CD4-positive, CD25-positive, alpha-beta regulatory T cell (primary cell): Measurements from ENCODE around the gene CEBPA. TPM values are rescaled to one million over a fixed set of nuclear protein-coding genes. Genes with fewer than 3 reads are reported as not detected.
A peak's percentile ranks its signal among the peaks of the same experiment; 100 is the strongest.

Experiments
- ATAC-seq, 2 donors: fragments of 150-1000 bp; cut with Tn5 transposase; one replicate each; pipeline ENCODE4 v1.10.0; 2021; ENCODE audit warnings: low read depth in 2 of 2, moderate number of reproducible peaks in 2 of 2, moderate library complexity in 1 of 2
- DNase-seq, 3 donors: peaks; one replicate each; pipeline versions ENCODE4 v3.0.0 to v3.0.0-alpha.2; 2012 to 2022; ENCODE audit warnings: mixed read lengths in 1 of 3
- H3K27ac ChIP-seq: one replicate; pipeline ENCODE4 v1.7.0; 2013; ENCODE audit warnings: mild to moderate bottlenecking, low read length; ENCODE audit not compliant: insufficient read depth, poor library complexity, severe bottlenecking
- H3K27me3 ChIP-seq: one replicate; pipeline ENCODE4 v1.7.0; 2013; ENCODE audit warnings: low read length; ENCODE audit not compliant: control insufficient read depth, insufficient read depth
- H3K36me3 ChIP-seq: one replicate; pipeline ENCODE4 v1.7.0; 2013; ENCODE audit warnings: mild to moderate bottlenecking, low read length, moderate library complexity; ENCODE audit not compliant: control insufficient read depth, insufficient read depth
- H3K4me1 ChIP-seq: 2 replicates; pipeline ENCODE4 v1.7.0; 2013; ENCODE audit warnings: mild to moderate bottlenecking, low read length; ENCODE audit not compliant: insufficient read depth, control insufficient read depth, poor library complexity, severe bottlenecking
- H3K4me3 ChIP-seq: one replicate; pipeline ENCODE4 v1.7.0; 2013; ENCODE audit warnings: low read depth, mild to moderate bottlenecking, low read length, moderate library complexity
- H3K9me3 ChIP-seq, 2 experiments: 1 replicate in 1 of 2; 2 replicates in 1 of 2; pipeline ENCODE4 v1.7.0; 2013; ENCODE audit warnings: low read length in 2 of 2, mild to moderate bottlenecking in 1 of 2, moderate library complexity in 1 of 2; ENCODE audit not compliant: control insufficient read depth in 2 of 2
- H3K27ac Mint-ChIP-seq, 3 donors: one replicate each; pipeline ENCODE4 v1.8.0; 2020 to 2022; ENCODE audit warnings: mild to moderate bottlenecking in 3 of 3, mixed read lengths in 3 of 3, moderate library complexity in 2 of 3
- H3K27me3 Mint-ChIP-seq: one replicate; pipeline ENCODE4 v1.8.0; 2022; ENCODE audit warnings: mild to moderate bottlenecking, mixed read lengths
- H3K36me3 Mint-ChIP-seq: one replicate; pipeline ENCODE4 v1.8.0; 2020; ENCODE audit warnings: mixed read lengths
- H3K4me1 Mint-ChIP-seq, 4 donors: one replicate each; pipeline ENCODE4 v1.8.0; 2020 to 2022; ENCODE audit warnings: mixed read lengths in 4 of 4, mild to moderate bottlenecking in 1 of 4
- H3K4me3 Mint-ChIP-seq, 4 donors: one replicate each; pipeline ENCODE4 v1.8.0; 2020 to 2022; ENCODE audit warnings: mild to moderate bottlenecking in 4 of 4, mixed read lengths in 4 of 4, moderate library complexity in 3 of 4
- H3K9me3 Mint-ChIP-seq, 7 donors: one replicate each; pipeline ENCODE4 v1.8.0; 2020 to 2022; ENCODE audit warnings: mixed read lengths in 7 of 7, mild to moderate bottlenecking in 3 of 7, moderate library complexity in 2 of 7
- polyA plus RNA-seq, 4 donors: library from polyadenylated mRNA; unstranded; fragments of 300-500 nt; fragmentation: Illumina TruSeq; gene quantifications; one replicate each; pipeline ENCODE4 v1.2.3, GENCODE V29; 2021
- total RNA-seq: library from RNA; stranded (reverse); gene quantifications from one replicate; pipeline ENCODE4 v1.2.3, GENCODE V29; 2022

CEBPA gene
- total and polyA plus RNA-seq, 5 donors from 2014 or later, result 0.72 to 3.8 (median 1.8) TPM

GRCh38 chr19:33287438-33287837 lies 14.9 kb downstream of the CEBPA start:
- no peaks in the 10 kb centered on the region for H3K27me3 Mint-ChIP-seq
- Histone ChIP-seq H3K27ac (peak overlapping the region; percentile 14), H3K4me1 (peaks cover 10% of the 10 kb centered on the region), H3K27me3 (no peaks in the 10 kb centered on the region), H3K36me3 (no peaks in the 10 kb centered on the region), H3K4me3 (no peak overlapping the region), H3K9me3 (peaks cover 18 to 19% of the 10 kb centered on the region in 2 experiments)
- H3K36me3 Mint-ChIP-seq, result no peaks in the 10 kb centered on the region
- ATAC-seq (no peak), DNase-seq (no peak)
- H3K9me3 Mint-ChIP-seq, result peaks cover 0 to 23% (median 5%) of the 10 kb centered on the region in 7 donors
- peak overlapping the region in 1 of 3 donors; percentile 40 for H3K27ac Mint-ChIP-seq
- H3K4me1 Mint-ChIP-seq, result peaks cover 0 to 23% (median 5%) of the 10 kb centered on the region in 4 donors
- peak overlapping the region in 1 of 4 donors; percentile 5 for H3K4me3 Mint-ChIP-seq

GRCh38 chr19:33286899-33287298 lies 15.4 kb downstream of the CEBPA start:
- peak in 2 of 3 donors; percentile 12 to 75 for DNase-seq
- Mint-ChIP-seq H3K36me3 (no peaks in the 10 kb centered on the region), H3K4me1 (peaks cover 0 to 23% (median 5%) of the 10 kb centered on the region in 4 donors), H3K27me3 (no peaks in the 10 kb centered on the region), H3K4me3 (peak overlapping the region in 2 of 4 donors; percentile 5 to 46), H3K27ac (peak overlapping the region in 1 of 3 donors; percentile 51), H3K9me3 (peaks cover 0 to 23% (median 5%) of the 10 kb centered on the region in 7 donors)
- Histone ChIP-seq H3K9me3 (peaks cover 18 to 19% of the 10 kb centered on the region in 2 experiments), H3K4me3 (no peak overlapping the region), H3K36me3 (no peaks in the 10 kb centered on the region), H3K4me1 (peaks cover 10% of the 10 kb centered on the region), H3K27ac (peak overlapping the region; percentile 14), H3K27me3 (no peaks in the 10 kb centered on the region)
- ATAC-seq, result peak; percentile 60 to 63

GRCh38 chr19:33285441-33285927 lies 16.9 kb downstream of the CEBPA start:
- Mint-ChIP-seq H3K4me3 (no peak overlapping the region), H3K27me3 (no peaks in the 10 kb centered on the region), H3K4me1 (peaks cover 2 to 27% (median 8%) of the 10 kb centered on the region in 4 donors), H3K9me3 (peaks cover 0 to 23% (median 5%) of the 10 kb centered on the region in 7 donors), H3K27ac (peak overlapping the region in 2 of 3 donors; percentile 49 to 57), H3K36me3 (no peaks in the 10 kb centered on the region)
- Histone ChIP-seq H3K27ac (no peak overlapping the region), H3K27me3 (no peaks in the 10 kb centered on the region), H3K4me1 (peaks cover 14% of the 10 kb centered on the region), H3K9me3 (peaks cover 18 to 19% of the 10 kb centered on the region in 2 experiments), H3K4me3 (no peak overlapping the region), H3K36me3 (no peaks in the 10 kb centered on the region)
- DNase-seq (no peak), ATAC-seq (no peak)

GRCh38 chr19:33284756-33285155 lies 17.6 kb downstream of the CEBPA start:
- Histone ChIP-seq H3K4me3 (no peak overlapping the region), H3K27me3 (no peaks in the 10 kb centered on the region), H3K4me1 (peaks cover 15% of the 10 kb centered on the region), H3K27ac (no peak overlapping the region), H3K36me3 (no peaks in the 10 kb centered on the region), H3K9me3 (peaks cover 16 to 17% of the 10 kb centered on the region in 2 experiments)
- H3K27ac Mint-ChIP-seq, result no peak overlapping the region
- H3K4me1 Mint-ChIP-seq, result peaks cover 5 to 34% (median 13%) of the 10 kb centered on the region in 4 donors
- H3K4me3 Mint-ChIP-seq, result no peak overlapping the region
- no peak for DNase-seq
- no peak for ATAC-seq
- no peaks in the 10 kb centered on the region for H3K36me3 Mint-ChIP-seq
- peaks cover 0 to 23% (median 5%) of the 10 kb centered on the region in 7 donors for H3K9me3 Mint-ChIP-seq
- H3K27me3 Mint-ChIP-seq, result no peaks in the 10 kb centered on the region

- H3K27ac Mint-ChIP-seq, result peak overlapping the region in 1 of 3 donors; percentile 33
Observed at GRCh38 chr19:33284146-33284643, 18.1 kb downstream of the CEBPA start.

GRCh38 chr19:33283589-33283988 lies 18.7 kb downstream of the CEBPA start:
- no peaks in the 10 kb centered on the region for H3K36me3 ChIP-seq
- DNase-seq (no peak), ATAC-seq (no peak)
- peaks cover 0 to 13% (median 3%) of the 10 kb centered on the region in 7 donors for H3K9me3 Mint-ChIP-seq
- no peak overlapping the region for H3K4me3 ChIP-seq
- peaks cover 15% of the 10 kb centered on the region for H3K4me1 ChIP-seq
- no peaks in the 10 kb centered on the region for H3K27me3 ChIP-seq
- no peak overlapping the region for H3K4me3 Mint-ChIP-seq
- H3K9me3 ChIP-seq, result peaks cover 6 to 7% of the 10 kb centered on the region in 2 experiments
- peaks cover 5 to 34% (median 13%) of the 10 kb centered on the region in 4 donors for H3K4me1 Mint-ChIP-seq
- H3K27me3 Mint-ChIP-seq, result no peaks in the 10 kb centered on the region
- no peaks in the 10 kb centered on the region for H3K36me3 Mint-ChIP-seq
- no peak overlapping the region for H3K27ac Mint-ChIP-seq
- H3K27ac ChIP-seq, result no peak overlapping the region

More at GRCh38 chr19:33284146-33284643, 18.1 kb downstream of the CEBPA start:
- peaks cover 11 to 12% of the 10 kb centered on the region in 2 experiments for H3K9me3 ChIP-seq
- no peaks in the 10 kb centered on the region for H3K27me3 Mint-ChIP-seq
- peaks cover 15% of the 10 kb centered on the region for H3K4me1 ChIP-seq
- no peaks in the 10 kb centered on the region for H3K27me3 ChIP-seq
- H3K4me3 ChIP-seq, result no peak overlapping the region
- no peaks in the 10 kb centered on the region for H3K36me3 ChIP-seq
- H3K4me3 Mint-ChIP-seq, result no peak overlapping the region
- H3K9me3 Mint-ChIP-seq, result peaks cover 0 to 19% (median 5%) of the 10 kb centered on the region in 7 donors
- H3K36me3 Mint-ChIP-seq, result no peaks in the 10 kb centered on the region
- no peak overlapping the region for H3K27ac ChIP-seq
- peaks cover 5 to 34% (median 13%) of the 10 kb centered on the region in 4 donors for H3K4me1 Mint-ChIP-seq
- no peak for DNase-seq
- no peak for ATAC-seq

- no peak overlapping the region for H3K4me3 Mint-ChIP-seq
- Histone ChIP-seq H3K27ac (no peak overlapping the region), H3K4me1 (peaks cover 12% of the 10 kb centered on the region), H3K9me3 (no peaks in the 10 kb centered on the region), H3K36me3 (no peaks in the 10 kb centered on the region), H3K4me3 (no peak overlapping the region), H3K27me3 (no peaks in the 10 kb centered on the region)
- no peaks in the 10 kb centered on the region for H3K27me3 Mint-ChIP-seq
- H3K4me1 Mint-ChIP-seq, result peaks cover 5 to 24% (median 10%) of the 10 kb centered on the region in 4 donors
- H3K9me3 Mint-ChIP-seq, result peaks cover 0 to 2% (median 0%) of the 10 kb centered on the region in 7 donors
- no peaks in the 10 kb centered on the region for H3K36me3 Mint-ChIP-seq
- no peak overlapping the region for H3K27ac Mint-ChIP-seq
- DNase-seq (no peak), ATAC-seq (no peak)
Observed at GRCh38 chr19:33282036-33282671, 20.2 kb downstream of the CEBPA start.
